IMR-90 (cell line): Measurements from ENCODE around the gene AKAP12. TPM values are rescaled to one million over a fixed set of nuclear protein-coding genes. Genes with fewer than 3 reads are reported as not detected.

Experiments used
- ATAC-seq: fragments of 200-7000 bp; cut with Tn5 transposase; 2 replicates; pipeline ENCODE4 v1.9.1; 2020; ENCODE audit warnings: low read depth, mild to moderate bottlenecking, moderate library complexity
- BruUV-seq: library from RNA; stranded (reverse); fragments of 400-500 nt; replicated peaks from 2 replicates; lab custom pipeline; 2021; lab: Mats Ljungman, UMichigan
- CTCF ChIA-PET: fragments of 300-600 bp; formaldehyde crosslinking; extraction: SDS; loops from one replicate; lab custom pipeline; 2021; ENCODE audit warnings: antibody characterized with exemption; lab: Yijun Ruan, JAX
- POLR2A ChIA-PET: fragments of 300-600 bp; sonication (Branson Sonifier 250); formaldehyde crosslinking; loops from one replicate; lab custom pipeline; 2022; ENCODE audit warnings: antibody characterized with exemption; ENCODE audit not compliant: unreplicated experiment; lab: Charles Lee
- DNase-seq: peaks from one replicate; pipeline ENCODE4 v3.0.0; 2013
- H2AFZ ChIP-seq: replicated peaks from 2 replicates; pipeline ENCODE3; 2013; ENCODE audit warnings: low read length, mild to moderate bottlenecking; ENCODE audit not compliant: poor library complexity
- H2AK5ac ChIP-seq: 2 replicates; pipeline ENCODE4 v1.6.1; 2013; ENCODE audit warnings: low read depth, low read length, inconsistent platforms
- H2AK9ac ChIP-seq: replicated peaks from 2 replicates; pipeline ENCODE3; 2013; ENCODE audit warnings: mild to moderate bottlenecking, low read depth, low read length, moderate library complexity; ENCODE audit not compliant: poor library complexity
- H2BK120ac ChIP-seq: 2 replicates; pipeline ENCODE4 v1.6.1; 2013; ENCODE audit warnings: low read depth, low read length, inconsistent platforms
- H2BK15ac ChIP-seq: 3 replicates; pipeline ENCODE4 v1.6.1; 2013; ENCODE audit warnings: low read depth, low read length, inconsistent platforms
- H2BK20ac ChIP-seq: 2 replicates; pipeline ENCODE4 v1.6.1; 2013; ENCODE audit warnings: low read depth, mild to moderate bottlenecking, inconsistent platforms, low read length, moderate library complexity
- H2BK5ac ChIP-seq: 2 replicates; pipeline ENCODE4 v1.6.1; 2013; ENCODE audit warnings: mild to moderate bottlenecking, low read depth, low read length, inconsistent platforms; ENCODE audit not compliant: poor library complexity, severe bottlenecking
- H3K14ac ChIP-seq: replicated peaks from 2 replicates; pipeline ENCODE4 v1.6.1; 2013; ENCODE audit warnings: low read depth, low read length, inconsistent platforms
- H3K18ac ChIP-seq: 2 replicates; pipeline ENCODE4 v1.6.1; 2013; ENCODE audit warnings: low read depth, low read length, control low read depth
- H3K23ac ChIP-seq: 2 replicates; pipeline ENCODE4 v1.6.1; 2013; ENCODE audit warnings: low read depth, low read length, inconsistent platforms
- H3K27ac ChIP-seq: 2 replicates; pipeline ENCODE4 v1.5.1; 2013; ENCODE audit warnings: mild to moderate bottlenecking, control low read depth, low read length; ENCODE audit not compliant: insufficient read depth
- H3K27me3 ChIP-seq: 2 replicates; pipeline ENCODE4 v1.6.1; 2013; ENCODE audit warnings: low read length; ENCODE audit not compliant: control insufficient read depth, insufficient read depth
- H3K36me3 ChIP-seq: 2 replicates; pipeline ENCODE4 v1.6.1; 2013; ENCODE audit warnings: low read length, mixed read lengths; ENCODE audit not compliant: control insufficient read depth, insufficient read depth
- H3K4ac ChIP-seq: 2 replicates; pipeline ENCODE4 v1.6.1; 2013; ENCODE audit warnings: low read depth, low read length, inconsistent platforms
- H3K4me1 ChIP-seq: 2 replicates; pipeline ENCODE4 v1.6.1; 2013; ENCODE audit warnings: low read length, mixed read lengths; ENCODE audit not compliant: control insufficient read depth, insufficient read depth
- H3K4me2 ChIP-seq: 2 replicates; pipeline ENCODE4 v1.6.1; 2013; ENCODE audit warnings: low read depth, mild to moderate bottlenecking, control low read depth, low read length, moderate library complexity
- H3K4me3 ChIP-seq: 2 replicates; pipeline ENCODE4 v1.5.1; 2013; ENCODE audit warnings: low read depth, mild to moderate bottlenecking, control low read depth, low read length, moderate library complexity; ENCODE audit not compliant: insufficient read depth
- H3K56ac ChIP-seq: 2 replicates; pipeline ENCODE4 v1.6.1; 2013; ENCODE audit warnings: low read length, inconsistent platforms; ENCODE audit not compliant: insufficient read depth; ENCODE audit errors: extremely low read depth
- H3K79me1 ChIP-seq, 2 experiments: 2 replicates each; pipeline ENCODE4 v1.6.1; 2013; ENCODE audit warnings: low read length in 2 of 2, inconsistent platforms in 1 of 2, low read depth in 1 of 2
- H3K9ac ChIP-seq: 2 replicates; pipeline ENCODE4 v1.6.1; 2013; ENCODE audit warnings: low read depth, low read length, control low read depth
- H3K9me1 ChIP-seq: 2 replicates; pipeline ENCODE4 v1.6.1; 2013; ENCODE audit warnings: low read length, inconsistent platforms; ENCODE audit not compliant: insufficient read depth
- H3K9me3 ChIP-seq: 2 replicates; pipeline ENCODE4 v1.6.1; 2013; ENCODE audit warnings: low read length; ENCODE audit not compliant: control insufficient read depth, insufficient read depth
- H4K20me1 ChIP-seq: 2 replicates; pipeline ENCODE4 v1.6.1; 2013; ENCODE audit warnings: low read length, inconsistent platforms; ENCODE audit not compliant: insufficient read depth
- H4K5ac ChIP-seq: 2 replicates; pipeline ENCODE4 v1.6.1; 2013; ENCODE audit warnings: mild to moderate bottlenecking, low read depth, low read length, control low read depth
- H4K8ac ChIP-seq, 2 experiments: 2 replicates each; pipeline ENCODE4 v1.6.1; 2013; ENCODE audit warnings: low read depth in 2 of 2, low read length in 2 of 2, control low read depth in 1 of 2, inconsistent platforms in 1 of 2
- H4K91ac ChIP-seq: 2 replicates; pipeline ENCODE4 v1.6.1; 2013; ENCODE audit warnings: low read depth, low read length, inconsistent platforms; ENCODE audit not compliant: insufficient read depth
- BHLHE40 ChIP-seq: fragments of 150-350 bp; IDR thresholded peaks from 2 replicates; pipeline ENCODE4 v1.6.1; 2016; ENCODE audit warnings: mild to moderate bottlenecking, low read depth, low read length
- ELK1 ChIP-seq: fragments of 150-350 bp; IDR thresholded peaks from 2 replicates; pipeline ENCODE4 v1.6.1; 2016; ENCODE audit warnings: low read depth, mild to moderate bottlenecking, low read length, moderate library complexity, borderline replicate concordance
- MXI1 ChIP-seq: IDR thresholded peaks from 2 replicates; pipeline ENCODE4 v1.6.1; 2012; ENCODE audit warnings: low read depth, mild to moderate bottlenecking, low read length, moderate library complexity, borderline replicate concordance
- WGBS, 2 experiments: methylation state at CpG; one replicate each; pipeline versions ENCODE4 v1.1.5 to v1.1.7; 2013; ENCODE audit warnings: missing lambda C conversion rate in 2 of 2; ENCODE audit not compliant: insufficient read length in 1 of 2; ENCODE audit errors: extremely low coverage in 2 of 2; 5-methylcytosine and 5-hydroxymethylcytosine counted together
- dilution Hi-C: fragments of 300-500 bp; cut with HindIII; formaldehyde crosslinking; loops from one replicate; pipeline ENCODE4 v1.14.3; 2018; ENCODE audit warnings: low sequenced_read_pairs; ENCODE audit not compliant: unreplicated experiment
- in situ Hi-C: fragments of 300-500 bp; cut with MboI; formaldehyde crosslinking; loops from 3 replicates; pipeline ENCODE4 v1.14.3; 2019; ENCODE audit warnings: low sequenced_read_pairs, inconsistent platforms, mixed read lengths
- intact Hi-C: fragments of 100-400 bp; cut with micrococcal nuclease; formaldehyde crosslinking; loops from 2 replicates; pipeline ENCODE4 v1.10.0; 2022
- polyA plus RNA-seq, 3 experiments: library from polyadenylated mRNA; depleted of rRNA; stranded (reverse); fragments of >200 nt; gene quantifications; 2 replicates each; pipeline ENCODE4 v1.2.3, GENCODE V29; 2012; ENCODE audit warnings: low replicate concordance in 1 of 3
- total RNA-seq: library from RNA; depleted of rRNA; stranded (reverse); fragments of >200 nt; gene quantifications from 2 replicates; pipeline ENCODE4 v1.2.3, GENCODE V29; 2012

AKAP12 gene
- total and polyA plus RNA-seq, 2 of the 4 experiments (the other 2 are of a cell fraction), result 56.0 to 118 TPM

- TF ChIP-seq ELK1 (no peak), BHLHE40 (no peak), MXI1 (no peak)
- no peak overlapping the region for H3K18ac ChIP-seq
- no peak overlapping the region for H3K4ac ChIP-seq
- ChIA-PET POLR2A (no interaction called here), CTCF (no interaction called here)
- no peaks in the 10 kb centered on the region for H3K27me3 ChIP-seq
- peaks cover 13% of the 10 kb centered on the region for H3K4me1 ChIP-seq
- no peak overlapping the region for H3K56ac ChIP-seq
- 100% methylated on average over 2 of the region's 7 CpGs; no CpG with 5 or more reads in 1 of the 2 experiments for WGBS, 2 experiments
- peaks cover 6 to 7% of the 10 kb centered on the region in 2 experiments; a peak in 3 of 4 replicates for H3K79me1 ChIP-seq
- peaks cover 5% of the 10 kb centered on the region for H3K9me1 ChIP-seq
- H4K91ac ChIP-seq, result no peak overlapping the region
- no peaks in the 10 kb centered on the region for H3K9me3 ChIP-seq
- no peak for DNase-seq
- H4K8ac ChIP-seq, result no peak overlapping the region
- no peak overlapping the region for H2BK120ac ChIP-seq
- H2BK15ac ChIP-seq, result no peak overlapping the region
- H4K5ac ChIP-seq, result no peak overlapping the region
- no peak overlapping the region for H3K9ac ChIP-seq
- no peak overlapping the region for H3K4me3 ChIP-seq
- H3K14ac ChIP-seq, result no peak overlapping the region
- in situ Hi-C loops (loop anchor here (5.0 to 10.0 kb wide), 2 partner anchors 308 to 495 kb away; no protein-coding TSS in a partner anchor), dilution Hi-C loops (no loop called here), intact Hi-C loops (no loop called here)
- no peak for ATAC-seq
- peaks cover 5% of the 10 kb centered on the region; the same call in 1 of the 2 replicates for H4K20me1 ChIP-seq
- H2BK5ac ChIP-seq, result no peak overlapping the region
- H2AK5ac ChIP-seq, result peak overlapping the region; percentile 46; the same call in 1 of the 2 replicates
- no peak overlapping the region for H3K27ac ChIP-seq
- no peak overlapping the region for H2BK20ac ChIP-seq
- H2AFZ ChIP-seq, result no peak overlapping the region
- no peak overlapping the region for H2AK9ac ChIP-seq
- H3K23ac ChIP-seq, result no peak overlapping the region
- no peaks in the 10 kb centered on the region for H3K36me3 ChIP-seq
- no peak overlapping the region for H3K4me2 ChIP-seq
- BruUV-seq, result no TSS peak
Measured at GRCh38 chr6:151320140-151320539, 80.4 kb downstream of the AKAP12 start.
